GM21825 (cell line): ENCODE data around the gene ASTN2.

Experiments
- ATAC-seq: cut with Tn5 transposase; IDR thresholded peaks from one replicate; pipeline ENCODE4 v1.9.1; 2021; ENCODE audit warnings: mild to moderate bottlenecking, moderate library complexity; ENCODE audit not compliant: unreplicated experiment

The ASTN2 gene

DNA sequence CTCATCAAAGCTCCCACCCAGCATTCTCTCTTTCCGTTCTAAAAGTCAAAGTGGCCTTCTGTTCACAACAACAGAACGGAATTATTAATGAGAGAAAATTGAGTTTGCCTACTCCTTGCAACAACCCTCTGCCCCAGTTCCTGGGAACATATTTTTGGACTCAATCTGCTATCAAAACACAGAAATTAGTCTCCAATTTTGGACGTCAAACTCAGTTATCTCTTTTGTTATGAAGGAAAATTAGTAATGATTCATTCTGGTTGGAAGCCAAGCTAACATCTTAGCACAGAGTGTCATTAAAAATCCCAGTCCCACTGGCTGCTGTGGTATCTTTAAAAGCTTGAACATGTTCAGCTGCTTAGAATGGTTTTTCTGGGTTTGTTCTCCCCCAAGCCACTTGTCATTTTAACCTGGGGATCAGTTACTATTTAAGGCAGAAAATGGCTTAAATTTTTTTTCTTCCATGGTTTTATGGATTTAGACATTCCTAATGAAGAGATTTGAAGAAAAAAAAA is 384.5 kb downstream of the ASTN2 start:
- ATAC-seq, result no peak

DNA sequence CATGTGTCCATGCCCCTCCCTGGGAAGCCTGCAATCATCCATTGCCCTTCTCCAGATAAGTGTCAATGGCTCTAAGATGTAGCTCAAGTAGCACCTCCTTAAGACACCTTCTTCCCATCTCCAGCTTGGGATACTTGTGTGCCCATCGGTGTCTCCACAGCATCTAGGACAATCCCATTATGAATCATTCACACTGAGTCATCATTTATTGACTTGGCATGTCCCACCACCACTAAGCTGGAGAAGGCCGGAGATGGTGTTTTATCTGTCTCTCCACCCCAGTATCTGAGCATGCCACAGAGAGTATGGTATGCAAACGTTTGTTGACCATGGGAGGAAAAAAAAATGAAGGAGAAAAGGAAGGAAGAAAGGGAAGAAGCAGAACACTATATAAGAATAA is 385.5 kb downstream of the ASTN2 start:
- no peak for ATAC-seq

DNA sequence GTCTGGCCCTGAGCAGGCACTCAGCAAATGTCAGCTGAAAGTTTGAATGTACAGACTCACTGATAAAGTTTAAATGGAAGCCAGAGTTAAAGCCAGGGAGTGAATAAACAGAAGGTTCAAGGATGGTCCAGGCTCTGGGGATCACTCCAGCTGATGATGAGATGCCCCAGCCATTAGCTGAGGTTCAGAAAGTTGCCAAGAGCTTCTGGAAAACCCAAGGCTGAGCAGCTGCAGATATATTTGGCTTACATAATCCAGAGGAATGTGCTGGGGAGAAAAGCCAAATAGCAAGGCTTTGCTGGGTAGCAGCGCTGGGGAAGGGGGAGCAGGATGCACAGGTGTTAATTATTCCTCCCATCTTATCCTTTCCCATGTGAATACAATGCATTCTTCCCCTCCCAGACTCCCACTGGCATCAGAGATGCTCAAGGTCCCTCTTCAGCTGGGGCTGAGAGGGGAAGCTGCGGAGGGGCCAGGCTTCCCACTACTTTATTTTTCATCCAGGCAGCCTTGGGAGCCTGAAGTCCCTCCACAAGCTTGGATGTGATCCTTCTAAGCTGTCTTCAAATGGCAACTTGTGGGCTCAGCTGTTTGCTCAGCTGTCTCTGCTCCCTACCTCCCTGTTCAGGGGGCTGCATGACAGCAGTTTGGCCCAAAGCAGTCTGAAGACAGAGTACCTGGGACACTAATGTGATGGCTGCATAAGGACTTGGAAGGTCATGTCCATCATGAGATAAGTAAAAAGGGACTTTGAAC is 386.6 kb downstream of the ASTN2 start:
- ATAC-seq, result no peak

DNA sequence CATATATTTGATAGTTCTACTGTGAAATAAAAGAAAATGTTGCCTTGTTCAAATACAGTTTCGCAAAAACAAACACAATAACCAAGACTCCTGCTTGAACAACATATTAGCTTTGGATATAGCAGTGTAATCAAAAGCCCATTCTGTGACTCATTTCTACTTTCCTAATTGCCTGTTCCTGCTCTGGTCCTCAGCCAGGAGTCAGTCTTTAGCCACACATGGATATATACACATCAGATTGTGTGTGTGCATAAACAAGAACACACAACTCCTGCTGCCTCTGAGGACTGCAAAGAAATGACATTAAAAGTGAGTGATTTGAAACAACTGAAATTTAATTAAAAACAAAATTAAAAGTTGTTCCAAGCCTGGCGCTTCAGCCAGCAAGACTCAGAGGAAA is 393.0 kb downstream of the ASTN2 start:
- no peak for ATAC-seq

DNA sequence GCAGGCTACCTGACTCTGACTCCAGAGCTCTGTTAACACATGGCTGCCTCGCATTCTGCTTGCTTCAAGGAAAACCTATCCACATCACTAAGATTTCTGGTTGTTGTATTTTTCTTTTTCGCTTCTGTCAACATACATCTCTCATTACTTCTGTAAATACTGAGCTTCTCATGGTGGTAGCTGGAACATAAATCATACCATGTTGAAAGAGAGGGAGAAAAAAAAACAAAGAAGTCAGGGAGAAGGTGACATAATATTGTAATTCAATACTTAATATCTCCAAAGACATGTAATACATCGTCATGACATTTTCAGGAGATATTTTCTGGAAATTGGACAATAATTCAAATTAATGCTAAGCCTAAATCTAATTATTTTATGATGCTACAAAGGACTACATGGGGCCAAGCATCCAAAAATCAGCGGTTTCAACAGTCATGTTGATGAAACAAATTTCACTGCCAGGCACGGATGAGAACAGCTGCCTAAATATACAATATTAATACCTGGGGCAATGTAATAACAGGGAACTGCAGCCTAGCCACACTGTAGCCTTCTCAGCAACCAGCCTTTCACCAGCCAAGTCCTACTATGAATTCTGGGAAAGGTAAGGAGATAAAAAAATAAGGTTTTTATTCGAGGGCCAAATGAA is 395.8 kb downstream of the ASTN2 start:
- ATAC-seq, result no peak

DNA sequence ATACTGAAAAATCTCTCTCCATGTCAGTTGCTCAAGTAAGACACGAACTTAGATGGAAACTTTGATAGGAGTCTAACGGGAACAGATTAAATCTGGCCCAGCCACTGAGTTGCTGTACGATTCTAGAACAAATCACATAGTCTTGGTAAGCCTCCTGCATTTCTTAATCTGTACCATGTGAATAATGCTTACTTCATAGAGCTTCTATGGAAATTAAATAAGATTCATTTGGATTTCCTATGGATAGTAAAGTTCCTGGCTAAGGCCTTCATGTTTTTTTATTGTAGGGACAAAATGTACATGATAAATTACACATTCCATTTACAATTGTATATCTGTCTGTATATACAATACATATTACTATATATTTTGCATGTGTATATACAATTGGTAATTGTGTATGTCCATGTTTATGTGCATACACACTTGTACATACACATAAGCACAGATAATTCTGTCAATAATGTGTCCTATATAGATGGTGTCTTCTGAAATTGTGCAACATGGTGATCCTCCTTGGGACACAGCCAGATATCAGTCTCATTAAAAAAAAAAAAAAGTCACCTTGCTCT is 397.4 kb downstream of the ASTN2 start:
- no peak for ATAC-seq

DNA sequence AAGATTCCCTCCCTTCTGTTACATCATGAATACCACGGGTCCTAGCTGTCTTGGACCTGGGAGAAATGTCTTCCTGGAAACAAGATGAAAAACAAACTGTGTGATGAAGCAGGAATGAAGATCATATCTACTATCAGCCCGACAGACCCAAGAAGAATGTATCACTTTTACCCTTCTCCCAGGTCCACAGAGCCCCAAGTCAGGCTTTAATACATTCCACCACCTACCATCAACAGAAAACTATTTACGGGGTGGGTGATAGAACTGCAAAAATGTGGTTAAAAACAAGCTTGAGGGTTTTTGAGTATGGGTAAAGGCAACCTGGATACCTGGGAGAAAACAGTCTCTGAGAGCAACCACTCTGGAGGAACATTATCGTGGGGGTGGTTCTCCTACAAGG is 400.8 kb downstream of the ASTN2 start:
- no peak for ATAC-seq

DNA sequence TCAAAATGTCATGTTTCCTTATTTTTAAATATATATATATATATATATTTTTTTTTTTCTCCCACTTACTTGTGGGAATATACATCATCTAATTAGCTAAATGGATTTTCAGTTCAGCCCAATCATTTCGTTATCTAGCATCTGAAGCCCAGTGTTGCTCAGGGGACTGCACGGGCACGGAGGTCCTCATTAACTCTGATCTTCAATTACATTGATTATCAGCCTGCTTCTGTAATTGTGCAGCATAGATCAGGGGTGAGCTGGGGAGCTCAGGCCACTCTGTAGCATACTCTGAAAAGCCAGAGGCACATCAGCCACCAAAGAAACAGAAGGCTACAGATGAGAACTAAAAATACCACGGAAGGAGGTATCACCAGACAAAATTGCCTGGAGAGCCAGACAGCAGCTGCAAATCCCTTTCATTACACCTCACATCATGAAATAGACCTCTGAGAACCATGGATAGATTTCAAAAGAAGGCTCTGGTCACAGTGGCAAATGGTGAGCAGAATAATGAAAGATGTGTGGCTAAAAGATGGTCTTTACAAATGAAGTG is 401.3 kb downstream of the ASTN2 start:
- ATAC-seq, result no peak

DNA sequence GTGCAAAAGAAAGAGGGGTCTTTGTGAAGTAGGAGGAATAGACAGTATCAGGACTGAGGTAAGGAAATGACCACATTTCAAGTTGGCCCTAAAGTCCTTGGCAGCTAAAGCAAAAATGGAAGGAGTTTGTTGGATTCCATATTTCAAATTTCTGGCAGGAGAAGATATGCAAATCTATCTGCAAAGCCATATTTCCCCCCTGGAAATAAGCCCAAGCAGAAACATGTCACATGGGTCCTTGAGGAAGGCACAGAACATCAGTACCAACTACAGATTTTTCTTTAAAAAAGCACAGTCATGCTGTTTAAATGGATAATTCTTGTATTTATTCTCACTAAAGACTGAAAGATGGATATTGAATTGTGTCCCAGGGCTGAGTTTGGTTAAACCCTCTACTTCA is 404.8 kb downstream of the ASTN2 start:
- no peak for ATAC-seq

DNA sequence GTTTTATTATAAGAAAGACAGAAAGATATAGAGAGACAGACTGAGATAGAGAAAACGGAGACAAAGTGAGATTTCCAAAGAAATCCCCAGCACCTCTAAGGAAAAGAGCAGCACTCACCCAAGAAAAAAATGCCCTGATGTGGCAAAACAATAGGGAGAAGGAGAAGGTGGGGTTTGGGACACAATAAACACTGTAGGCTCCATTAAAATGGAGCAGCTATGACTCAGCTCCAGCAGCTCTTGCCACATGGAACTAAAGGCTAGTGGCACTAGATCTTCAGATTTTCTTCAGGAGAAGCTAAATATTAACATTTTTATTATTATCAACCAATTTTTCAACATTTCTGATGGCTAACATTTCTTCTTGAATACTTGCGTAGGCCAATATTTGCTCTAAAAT is 406.0 kb downstream of the ASTN2 start:
- ATAC-seq, result no peak

DNA sequence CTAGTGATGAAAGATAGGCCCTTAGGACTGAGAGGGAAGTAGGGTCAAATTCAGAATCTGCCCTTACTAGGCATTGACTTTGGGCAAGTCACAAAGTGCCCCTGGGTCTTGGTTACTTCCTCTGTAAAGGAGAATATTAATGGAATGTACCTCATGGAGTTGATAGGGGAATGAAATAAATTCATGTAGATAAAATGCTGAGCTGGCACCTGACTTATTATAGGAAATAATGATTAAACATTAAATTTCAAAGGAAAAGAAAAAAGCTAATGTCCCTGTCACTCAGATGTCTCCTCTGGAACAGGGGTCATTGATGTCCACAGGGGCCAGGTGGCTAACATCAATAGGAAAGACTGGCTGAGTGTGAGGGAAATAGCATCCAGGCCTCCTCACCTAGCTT is 406.4 kb downstream of the ASTN2 start:
- ATAC-seq, result no peak

DNA sequence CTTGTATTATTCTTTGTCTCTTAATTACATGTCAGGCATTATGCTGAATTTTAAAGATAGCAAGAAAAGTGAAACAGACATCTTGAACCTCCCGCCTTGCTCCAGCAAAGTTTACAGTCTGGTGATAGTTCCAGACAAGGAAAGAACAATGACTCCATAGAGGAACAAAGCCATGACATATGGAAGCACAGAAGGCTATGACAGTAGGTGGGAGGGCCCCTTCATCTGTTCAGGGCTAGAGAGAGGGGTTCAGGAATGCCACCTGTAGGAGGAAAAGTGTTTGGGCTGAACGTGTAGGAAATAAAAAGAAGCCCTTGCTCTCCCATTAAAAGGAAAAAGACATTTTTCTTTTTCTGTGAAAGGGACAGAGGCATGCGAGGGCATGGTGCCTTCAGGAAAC is 412.2 kb downstream of the ASTN2 start:
- ATAC-seq, result no peak

DNA sequence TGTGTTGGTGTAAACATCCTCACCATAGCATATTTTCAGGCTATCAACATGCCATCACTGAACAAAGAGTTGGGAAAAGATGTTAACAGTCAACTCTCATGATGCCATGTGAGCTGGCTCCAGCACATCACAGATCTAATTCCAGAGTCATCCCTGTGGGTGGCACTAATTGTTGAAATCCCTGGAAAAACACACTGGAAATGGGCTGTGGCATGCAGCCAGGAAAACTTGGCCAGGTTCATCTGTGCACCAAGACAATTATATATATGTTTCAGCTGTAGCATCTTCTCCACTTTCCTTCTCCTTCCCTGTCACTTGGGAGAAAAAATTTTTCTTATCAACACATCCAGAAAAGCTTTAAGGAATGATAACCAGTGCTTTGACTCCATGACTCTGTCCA is 414.0 kb downstream of the ASTN2 start:
- no peak for ATAC-seq

DNA sequence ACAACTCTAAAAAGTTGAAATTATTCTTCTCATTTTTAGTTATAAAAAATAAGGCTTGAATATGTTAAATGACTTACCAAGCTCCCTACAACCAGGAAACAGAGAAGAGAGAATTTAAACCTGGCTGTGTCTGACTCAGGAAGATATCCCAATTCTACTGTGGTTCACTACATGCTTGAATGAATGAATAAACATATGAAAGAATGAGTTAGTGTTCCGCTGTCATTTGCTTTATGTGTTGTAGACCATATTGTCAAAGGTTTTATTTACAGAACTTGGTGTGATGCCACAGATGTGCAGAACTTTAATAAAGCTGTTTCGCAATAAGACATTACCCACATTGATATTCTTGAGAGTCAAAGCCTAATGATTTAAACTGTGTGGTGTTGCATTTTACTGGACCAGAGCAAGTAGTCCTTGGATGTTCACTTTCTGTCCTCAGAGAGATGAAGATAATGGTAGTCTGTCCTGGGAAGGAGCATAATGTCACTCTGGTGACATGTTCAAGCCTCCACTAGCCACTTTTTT is 414.6 kb downstream of the ASTN2 start:
- no peak for ATAC-seq

DNA sequence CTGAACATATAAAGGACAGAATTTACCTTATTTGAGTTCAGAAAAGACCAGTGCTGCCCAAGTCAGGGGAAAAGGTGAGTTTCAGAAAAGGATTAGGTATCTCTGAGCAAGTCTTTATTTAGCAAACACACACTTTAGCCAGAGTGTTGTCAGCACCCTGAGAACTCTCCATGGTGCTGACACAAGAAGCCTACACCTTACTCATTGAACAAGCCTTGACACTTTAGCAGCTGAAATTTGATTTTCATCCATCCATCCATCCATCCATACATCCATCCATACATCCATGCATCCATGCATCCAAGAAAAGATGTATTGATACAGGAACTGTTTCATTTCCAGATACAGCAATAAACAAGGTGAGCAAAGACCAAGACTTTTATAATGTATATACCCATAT is 416.6 kb downstream of the ASTN2 start:
- no peak for ATAC-seq

DNA sequence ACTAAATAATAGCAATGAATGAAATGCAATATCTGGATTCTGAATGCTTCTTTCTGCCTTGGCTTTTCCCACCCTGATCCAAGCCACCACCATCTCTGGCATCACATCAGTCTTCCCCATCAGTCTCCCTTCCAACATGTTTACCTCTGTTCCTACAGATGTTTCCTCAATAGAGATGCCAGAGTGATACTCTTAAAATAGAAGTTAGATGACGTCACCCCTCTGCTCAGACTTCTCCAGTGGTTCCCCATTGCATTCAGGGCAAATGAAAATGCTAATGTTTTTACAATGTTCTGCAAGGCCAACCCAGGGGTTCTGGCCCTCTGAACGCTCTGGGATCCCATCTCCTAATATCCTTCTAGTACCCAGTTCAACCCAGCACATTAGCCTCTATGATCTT is 422.0 kb downstream of the ASTN2 start:
- no peak for ATAC-seq

DNA sequence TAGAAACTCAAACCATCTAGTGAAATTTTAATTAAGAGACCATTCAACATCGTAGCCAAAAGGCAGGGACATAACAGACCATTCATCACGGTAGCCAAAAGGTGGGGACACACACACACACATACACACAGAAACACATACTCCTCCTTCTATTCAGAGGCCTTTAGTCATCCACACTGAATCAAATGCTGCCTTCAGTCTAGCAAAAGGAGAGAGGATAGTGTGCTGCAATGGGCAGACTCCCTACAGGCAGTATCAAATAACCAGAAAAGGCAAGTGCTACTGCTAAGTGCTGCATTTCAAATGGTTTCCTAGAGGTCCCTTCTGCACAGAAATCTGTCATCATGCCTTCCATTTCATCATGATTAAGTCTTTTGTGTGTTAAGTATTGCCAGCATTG is 423.8 kb downstream of the ASTN2 start:
- ATAC-seq, result no peak

DNA sequence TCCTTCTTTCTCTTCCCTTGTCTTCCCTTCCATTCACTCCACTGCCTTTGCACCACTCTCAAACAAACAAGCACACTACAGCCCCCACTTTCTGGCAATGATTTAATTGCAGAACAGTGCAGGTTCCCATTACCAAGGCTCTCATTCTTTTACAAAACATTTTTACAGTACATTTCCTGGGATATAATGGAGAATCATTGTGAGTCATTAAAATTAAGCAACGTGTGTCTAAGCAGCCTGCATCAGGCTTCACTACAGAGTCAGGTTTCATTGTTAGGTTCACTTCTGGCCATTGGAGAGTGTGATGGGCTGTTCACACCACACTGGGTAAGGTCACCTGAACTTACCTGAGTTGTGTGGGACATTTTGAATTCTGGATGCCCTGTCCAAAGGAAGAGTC is 424.3 kb downstream of the ASTN2 start:
- no peak for ATAC-seq

DNA sequence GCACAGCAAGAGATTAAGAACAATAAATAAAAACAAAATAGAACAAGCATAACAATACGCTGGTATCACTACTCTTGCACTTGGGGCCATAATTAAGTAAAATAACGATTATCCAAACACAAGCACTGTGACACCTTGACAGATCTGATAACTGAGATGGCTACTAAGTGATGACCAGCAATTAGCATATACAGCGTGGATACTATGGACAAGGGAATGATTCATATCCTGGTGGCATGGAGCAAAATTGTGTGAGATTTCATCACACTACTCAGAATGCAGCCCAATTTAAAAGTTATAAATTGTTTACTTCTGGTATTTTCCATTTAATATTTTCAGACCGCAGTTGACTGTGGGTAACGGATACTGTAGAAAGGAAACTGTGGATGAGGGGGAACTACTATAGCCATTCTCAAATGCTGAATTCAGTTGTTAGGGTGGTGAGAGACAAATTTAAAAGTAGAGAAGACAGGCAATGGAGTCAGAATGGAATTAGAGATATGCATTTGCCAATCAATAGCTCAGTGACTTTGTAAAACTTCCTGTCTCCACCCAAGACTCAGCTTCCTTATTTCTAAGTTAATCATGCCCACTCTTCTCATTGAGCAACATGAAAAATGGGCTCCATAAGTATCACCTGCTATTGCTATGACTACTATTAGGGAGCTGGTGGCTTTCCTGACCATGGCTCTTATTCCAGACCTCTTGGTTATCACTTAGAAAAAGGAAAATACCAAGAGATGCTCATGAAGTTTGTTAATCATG is 427.0 kb downstream of the ASTN2 start:
- no peak for ATAC-seq

DNA sequence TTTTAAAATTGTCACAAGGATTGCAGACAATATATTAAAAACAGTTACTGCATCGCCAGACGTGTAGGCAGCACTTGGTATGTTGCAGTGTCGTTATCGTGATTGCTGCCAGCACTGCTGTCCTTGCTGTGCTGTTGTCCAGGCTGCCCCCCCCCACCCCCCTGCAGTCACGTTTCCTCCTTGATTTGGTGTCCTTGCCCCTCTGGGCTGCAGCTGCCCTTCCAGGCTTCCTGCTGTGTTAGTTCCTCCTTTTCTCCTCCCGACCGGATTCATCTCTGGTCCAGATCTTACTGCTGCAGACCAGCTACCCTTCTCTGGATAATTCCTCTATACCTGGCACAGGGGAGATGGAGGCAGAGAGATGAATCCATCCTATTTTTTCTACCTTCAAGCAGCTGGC is 428.8 kb downstream of the ASTN2 start:
- ATAC-seq, result no peak

DNA sequence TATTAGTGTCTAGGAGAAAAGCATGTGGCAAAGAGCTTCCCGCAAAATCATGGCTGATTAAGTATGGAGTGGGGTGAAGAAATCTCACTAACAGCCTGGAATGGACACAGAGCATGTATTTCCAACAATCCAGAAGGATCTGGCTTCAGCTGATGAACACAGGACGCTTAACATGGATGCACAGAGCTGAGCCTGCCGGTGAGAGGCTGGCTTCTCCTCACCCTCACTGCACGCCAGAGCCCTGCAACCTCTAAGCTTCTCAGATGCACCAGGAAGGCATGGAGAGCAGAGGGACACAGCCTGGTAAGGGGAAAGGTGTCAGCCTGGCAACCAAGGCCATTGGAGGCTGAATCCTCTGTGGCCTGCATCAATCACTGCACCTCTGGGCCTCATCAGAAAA is 429.3 kb downstream of the ASTN2 start:
- no peak for ATAC-seq
